H1 (cell line): ENCODE measurements around the gene CACNA2D3. TPM values are rescaled to one million over a fixed set of nuclear protein-coding genes. Genes with fewer than 3 reads are reported as not detected.

Experiments
- CTCF ChIA-PET: fragments of 300-600 bp; sonication (Branson Sonifier 250); formaldehyde crosslinking; loops from one replicate; lab custom pipeline; 2021; ENCODE audit not compliant: partially characterized antibody; lab: Charles Lee
- POLR2A ChIA-PET: fragments of 300-600 bp; sonication (Branson Sonifier 250); formaldehyde crosslinking; loops from one replicate; lab custom pipeline; 2021; ENCODE audit warnings: inconsistent platforms; ENCODE audit not compliant: partially characterized antibody; lab: Charles Lee
- DNase-seq, 2 experiments: peaks; one replicate each; pipeline versions ENCODE4 v3.0.0 to v3.0.0-alpha.2; 2010 to 2022; ENCODE audit warnings: low spot score in 2 of 2, low read depth in 1 of 2, mixed read lengths in 1 of 2
- FAIRE-seq: peaks from 2 replicates; lab custom pipeline; 2011; peaks lifted over from hg19 to GRCh38; lab: Jason Lieb, UNC
- H2AFZ ChIP-seq: 2 replicates; pipeline ENCODE4 v1.8.1; 2012; ENCODE audit warnings: low read length, inconsistent platforms
- H2AK5ac ChIP-seq: 2 replicates; pipeline ENCODE4 v1.6.1; 2013; ENCODE audit warnings: low read depth, low read length
- H2BK120ac ChIP-seq: replicated peaks from 2 replicates; pipeline ENCODE3; 2013; ENCODE audit warnings: low read depth, low read length, inconsistent platforms
- H2BK12ac ChIP-seq: 2 replicates; pipeline ENCODE4 v1.6.1; 2013; ENCODE audit warnings: low read depth, low read length
- H2BK15ac ChIP-seq: 2 replicates; pipeline ENCODE4 v1.6.1; 2013; ENCODE audit warnings: low read length
- H2BK20ac ChIP-seq: 2 replicates; pipeline ENCODE4 v1.6.1; 2013; ENCODE audit warnings: low read length
- H2BK5ac ChIP-seq: 2 replicates; pipeline ENCODE4 v1.6.1; 2013; ENCODE audit warnings: low read depth, low read length
- H3K14ac ChIP-seq: 2 replicates; pipeline ENCODE4 v1.6.1; 2013; ENCODE audit warnings: inconsistent platforms; ENCODE audit not compliant: insufficient read length
- H3K18ac ChIP-seq: 2 replicates; pipeline ENCODE4 v1.6.1; 2013; ENCODE audit warnings: low read length; ENCODE audit errors: extremely low read depth
- H3K23ac ChIP-seq: 2 replicates; pipeline ENCODE4 v1.6.1; 2013; ENCODE audit warnings: inconsistent platforms; ENCODE audit not compliant: insufficient read length
- H3K23me2 ChIP-seq: 2 replicates; pipeline ENCODE4 v1.6.1; 2013; ENCODE audit warnings: low read depth, low read length
- H3K27ac ChIP-seq: 2 replicates; pipeline ENCODE4 v1.6.1; 2011; ENCODE audit warnings: low read depth, low read length, inconsistent platforms
- H3K27me3 ChIP-seq, 4 experiments: replicated peaks in 1 of 4; 1 replicate in 1 of 4; 2 replicates in 3 of 4; pipeline versions ENCODE4 v1.6.1 to v1.8.1; 2011 to 2013; ENCODE audit warnings: low read length in 3 of 4, mild to moderate bottlenecking in 3 of 4, inconsistent platforms in 2 of 4, mixed read lengths in 2 of 4, moderate library complexity in 1 of 4; ENCODE audit not compliant: control insufficient read depth in 3 of 4, insufficient read depth in 3 of 4; ENCODE audit errors: extremely low read depth in 1 of 4
- H3K36me3 ChIP-seq, 4 experiments: 2 replicates each; pipeline versions ENCODE4 v1.6.1 to v1.8.1; 2011 to 2013; ENCODE audit warnings: mild to moderate bottlenecking in 4 of 4, low read length in 3 of 4, moderate library complexity in 2 of 4, control low read depth in 1 of 4, inconsistent platforms in 1 of 4; ENCODE audit not compliant: insufficient read depth in 4 of 4, control insufficient read depth in 2 of 4
- H3K4ac ChIP-seq: replicated peaks from 2 replicates; pipeline ENCODE3; 2013; ENCODE audit warnings: low read length, low read depth, mixed read lengths, inconsistent platforms; ENCODE audit not compliant: insufficient read length
- H3K4me1 ChIP-seq, 4 experiments: replicated peaks in 1 of 4; 1 replicate in 1 of 4; 2 replicates in 3 of 4; pipeline versions ENCODE4 v1.6.1 to v1.8.1; 2011 to 2013; ENCODE audit warnings: low read length in 3 of 4, inconsistent platforms in 2 of 4, mixed read lengths in 1 of 4; ENCODE audit not compliant: insufficient read depth in 4 of 4, control insufficient read depth in 3 of 4
- H3K4me2 ChIP-seq, 2 experiments: 2 replicates each; pipeline versions ENCODE4 v1.6.1 to v1.8.1; 2011 to 2013; ENCODE audit warnings: low read depth in 2 of 2, low read length in 2 of 2, control low read depth in 1 of 2, inconsistent platforms in 1 of 2, mild to moderate bottlenecking in 1 of 2; ENCODE audit not compliant: insufficient read depth in 1 of 2
- H3K4me3 ChIP-seq, 4 experiments: fragments of 200-600, 300-600 bp in 1 of 4; sonication (generic), shearing (Covaris generic), sonication (Bioruptor Twin) in 1 of 4; 2 replicates each; pipeline versions ENCODE4 v1.5.1 to v1.8.1; 2011 to 2016; ENCODE audit warnings: low read length in 4 of 4, low read depth in 3 of 4, control low read depth in 2 of 4, inconsistent platforms in 2 of 4, mild to moderate bottlenecking in 2 of 4, mixed read lengths in 1 of 4, moderate library complexity in 1 of 4; ENCODE audit not compliant: insufficient read depth in 2 of 4; ENCODE audit errors: extremely low read depth in 1 of 4
- H3K56ac ChIP-seq: replicated peaks from 2 replicates; pipeline ENCODE3; 2013; ENCODE audit warnings: low read depth, mild to moderate bottlenecking, mixed read lengths, low read length, inconsistent platforms; ENCODE audit not compliant: insufficient read length
- H3K79me1 ChIP-seq: 2 replicates; pipeline ENCODE4 v1.6.1; 2013; ENCODE audit warnings: low read depth, low read length, control low read depth
- H3K79me2 ChIP-seq, 2 experiments: 2 replicates each; pipeline versions ENCODE4 v1.6.1 to v1.8.1; 2012 to 2013; ENCODE audit warnings: low read length in 2 of 2, mild to moderate bottlenecking in 2 of 2, inconsistent platforms in 1 of 2; ENCODE audit not compliant: insufficient read depth in 2 of 2, control insufficient read depth in 1 of 2
- H3K9ac ChIP-seq, 4 experiments: replicated peaks in 1 of 4; 1 replicate in 1 of 4; 2 replicates in 3 of 4; pipeline versions ENCODE4 v1.6.1 to v1.8.1; 2011 to 2013; ENCODE audit warnings: low read depth in 3 of 4, low read length in 3 of 4, control low read depth in 2 of 4, mild to moderate bottlenecking in 2 of 4, moderate library complexity in 2 of 4, inconsistent platforms in 1 of 4; ENCODE audit errors: extremely low read depth in 1 of 4
- H3K9me3 ChIP-seq, 2 experiments: 2 replicates each; pipeline versions ENCODE4 v1.6.1 to v1.8.1; 2012 to 2013; ENCODE audit warnings: mild to moderate bottlenecking in 2 of 2, moderate library complexity in 2 of 2, control low read depth in 1 of 2, inconsistent platforms in 1 of 2, low read depth in 1 of 2, low read length in 1 of 2, mixed read lengths in 1 of 2; ENCODE audit not compliant: insufficient read depth in 2 of 2
- H4K20me1 ChIP-seq, 2 experiments: replicated peaks in 1 of 2; 2 replicates each; pipeline versions ENCODE3 to v1.8.1; 2011 to 2013; ENCODE audit warnings: inconsistent platforms in 2 of 2, low read length in 2 of 2, mild to moderate bottlenecking in 1 of 2; ENCODE audit not compliant: insufficient read depth in 2 of 2, control insufficient read depth in 1 of 2
- H4K5ac ChIP-seq: 2 replicates; pipeline ENCODE4 v1.6.1; 2013; ENCODE audit warnings: low read length, low read depth, mixed read lengths, inconsistent platforms; ENCODE audit not compliant: insufficient read length
- H4K8ac ChIP-seq: 2 replicates; pipeline ENCODE4 v1.8.0; 2013; ENCODE audit warnings: mild to moderate bottlenecking, moderate library complexity, low read length, inconsistent platforms; ENCODE audit not compliant: insufficient read depth; ENCODE audit errors: extremely low read depth
- H4K91ac ChIP-seq: replicated peaks from 2 replicates; pipeline ENCODE3; 2013; ENCODE audit warnings: low read length, mixed read lengths, inconsistent platforms; ENCODE audit not compliant: insufficient read length
- GTF2F1 ChIP-seq: IDR thresholded peaks from 2 replicates; pipeline ENCODE4 v1.6.1; 2012; ENCODE audit warnings: low read depth, low read length, improper control_type of control experiment, borderline replicate concordance
- RAD21 ChIP-seq, 2 experiments: IDR thresholded peaks in 1 of 2; conservative IDR thresholded peaks in 1 of 2; 2 replicates each; pipeline ENCODE4 v1.6.1; 2011; ENCODE audit warnings: low read depth in 2 of 2, low read length in 2 of 2, improper control_type of control experiment in 1 of 2, inconsistent platforms in 1 of 2, mild to moderate bottlenecking in 1 of 2, moderate library complexity in 1 of 2
- WGBS, 2 experiments: shearing (Covaris generic) in 1 of 2; methylation state at CpG; one replicate each; pipeline versions ENCODE4 v1.1.6 to v1.1.7; 2013 to 2015; ENCODE audit warnings: low lambda C conversion rate in 2 of 2, mixed read lengths in 2 of 2, inconsistent platforms in 1 of 2, low coverage in 1 of 2, missing lambda C conversion rate in 1 of 2; ENCODE audit not compliant: insufficient replicate concordance in 2 of 2, insufficient coverage in 1 of 2, insufficient read length in 1 of 2; ENCODE audit errors: extremely low coverage in 1 of 2, missing lambda C conversion rate in 1 of 2; 5-methylcytosine and 5-hydroxymethylcytosine counted together
- polyA plus RNA-seq, 7 experiments: library from polyadenylated mRNA; depleted of rRNA in 3 of 7; stranded (reverse) in 5 of 7; unstranded in 2 of 7; fragments of >200 nt in 5 of 7; fragments of 200-250 nt in 2 of 7; gene quantifications; 1 replicate in 5 of 7; 2 replicates in 1 of 7; 4 replicates in 1 of 7; pipeline versions ENCODE4 v1.2.1 to v1.2.3, GENCODE V29; 2011 to 2013; ENCODE audit warnings: missing spikeins in 2 of 7, mixed read lengths in 2 of 7
- total RNA-seq: library from RNA; stranded (reverse); fragmentation: NEBNext Ultra II Directional; extraction: Animal tissue kit (Norgen Biotek cat#: 25700); gene quantifications from 2 replicates; pipeline ENCODE4 v1.2.1, GENCODE V29; 2021

Gene CACNA2D3
- total and polyA plus RNA-seq, 2 of the 8 experiments (the other 6 are each of a cell fraction or from before 2014, with no cell fraction given): 1.5 to 1.8 TPM

GRCh38 chr3:55013145-55013925 is 891.0 kb downstream of the CACNA2D3 start:
- H3K4me1 ChIP-seq: peaks cover 0 to 6% (median 2%) of the 10 kb centered on the region in 4 experiments; a peak in 2 of 7 replicates
- H3K4me2 ChIP-seq: no peak overlapping the region
- TF ChIP-seq RAD21 (IDR thresholded peaks at IDR 0.05 in 1 of 2, conservative IDR thresholded peaks at IDR 0.05 in 1 of 2; ENCODE audit: low read depth in 2 of 2, low read length in 2 of 2) (peak in 1 of 2 experiments; percentile 22; a peak in 2 of 4 replicates), GTF2F1 (no peak)
- no peak overlapping the region for H3K4me3 ChIP-seq
- CTCF ChIA-PET: interaction anchor here (0.7 to 2.0 kb wide), 9 partner anchors 10 to 162 kb away, joined by 3 to 7 read pairs (median 4); no protein-coding TSS in a partner anchor
- 88% methylated on average over 5 of the region's 5 CpGs; no CpG with 5 or more reads in 1 of the 2 experiments for WGBS, 2 experiments
- POLR2A ChIA-PET: no interaction called here
- H2AK5ac ChIP-seq: no peak overlapping the region
- FAIRE-seq (no peak), DNase-seq (no peak)
- no peak overlapping the region for H3K4ac ChIP-seq
- H2BK12ac ChIP-seq: no peak overlapping the region
- no peaks in the 10 kb centered on the region for H3K9me3 ChIP-seq
- H3K79me2 ChIP-seq: no peaks in the 10 kb centered on the region
- H2BK20ac ChIP-seq: no peak overlapping the region
- no peak overlapping the region for H3K14ac ChIP-seq
- no peaks in the 10 kb centered on the region for H3K79me1 ChIP-seq
- no peak overlapping the region for H2BK5ac ChIP-seq
- H3K56ac ChIP-seq: no peak overlapping the region
- H3K27me3 ChIP-seq: no peaks in the 10 kb centered on the region
- H2BK15ac ChIP-seq: no peak overlapping the region
- H4K91ac ChIP-seq: no peak overlapping the region
- no peaks in the 10 kb centered on the region for H3K36me3 ChIP-seq
- no peak overlapping the region for H4K5ac ChIP-seq
- H2BK120ac ChIP-seq: no peak overlapping the region
- no peak overlapping the region for H3K9ac ChIP-seq
- H3K23ac ChIP-seq: no peak overlapping the region
- H4K20me1 ChIP-seq: no peaks in the 10 kb centered on the region
- no peak overlapping the region for H4K8ac ChIP-seq
- no peaks in the 10 kb centered on the region for H3K23me2 ChIP-seq
- H3K18ac ChIP-seq: no peak overlapping the region
- H3K27ac ChIP-seq: no peak overlapping the region
- no peak overlapping the region for H2AFZ ChIP-seq
